ENCODE results near the gene PFDN4.

- TF ChIP-seq POLR2A (IDR thresholded peaks at IDR 0.05; ENCODE audit: low read length) (no peak), GATA1 (IDR thresholded peaks at IDR 0.05; ENCODE audit: low read depth, low read length) (no peak)
Observed at GRCh38 chr20:54195483-54196472, 12.1 kb upstream of the PFDN4 start.

Data from erythroblast (primary cell).